Measurements from ENCODE around the gene CASP12.
"Not testable (repeated sequence)": the region's sequence is repeated elsewhere in the genome, so short reads cannot be mapped to it uniquely, and the experiment has no call there.

CASP12 gene

GRCh38 chr11:104897891-104898684, at the start of gene CASP12:
Gene CASP12, minus strand, starts transcription at chr11:104898460.
- H3K4me3 ChIP-seq (ENCODE audit: low read length): no peak within 1 kb of the TSS
- DNase-seq (ENCODE audit: low read depth): no peak
- TF ChIP-seq CTCF (conservative IDR thresholded peaks at IDR 0.05; ENCODE audit: low read length): no peak

- DNase-seq (ENCODE audit: low read depth): peak; percentile 59
- H3K4me3 ChIP-seq (ENCODE audit: low read length): no peak overlapping the region
- peak; percentile 61 for TF ChIP-seq CTCF (conservative IDR thresholded peaks at IDR 0.05; ENCODE audit: low read length)
These were observed 48.6 kb upstream of the CASP12 start for GRCh38 chr11:104946907-104947306.

- no peak for DNase-seq (ENCODE audit: low read depth)
- H3K4me3 ChIP-seq (ENCODE audit: low read length): no peak overlapping the region
- no peak for TF ChIP-seq CTCF (conservative IDR thresholded peaks at IDR 0.05; ENCODE audit: low read length)
These were observed 45.8 kb upstream of the CASP12 start for GRCh38 chr11:104944076-104944475.

GRCh38 chr11:104943561-104943960, 45.3 kb upstream of the CASP12 start:
- DNase-seq (ENCODE audit: low read depth): no peak
- H3K4me3 ChIP-seq (ENCODE audit: low read length): no peak overlapping the region
- no peak for TF ChIP-seq CTCF (conservative IDR thresholded peaks at IDR 0.05; ENCODE audit: low read length)

GRCh38 chr11:104934594-104934993, 36.3 kb upstream of the CASP12 start:
- DNase-seq (ENCODE audit: low read depth): no peak
- no peak overlapping the region for H3K4me3 ChIP-seq (ENCODE audit: low read length)
- no peak for TF ChIP-seq CTCF (conservative IDR thresholded peaks at IDR 0.05; ENCODE audit: low read length)

- H3K4me3 ChIP-seq (ENCODE audit: low read length); DNase-seq (ENCODE audit: low read depth): not testable (repeated sequence)
These were observed 35.8 kb upstream of the CASP12 start for GRCh38 chr11:104934073-104934472.

GRCh38 chr11:104928811-104929210, 30.6 kb upstream of the CASP12 start:
- no peak overlapping the region for H3K4me3 ChIP-seq (ENCODE audit: low read length)
- TF ChIP-seq CTCF (conservative IDR thresholded peaks at IDR 0.05; ENCODE audit: low read length): no peak
- DNase-seq (ENCODE audit: low read depth): no peak

Measured in AG10803 (cell line).